ENCODE data around the gene OR6P1.

Gene OR6P1

GRCh38 chr1:158563853-158564252 is 6.5 kb downstream of the OR6P1 start:
- no peaks in the 10 kb centered on the region for H3K27me3 ChIP-seq (replicated peaks; ENCODE audit: insufficient read depth, low read length)
- H3K9me3 ChIP-seq (replicated peaks; ENCODE audit: insufficient read depth, low read length) = no peaks in the 10 kb centered on the region
- H3K4me2 ChIP-seq (ENCODE audit: low read depth, low read length) = no peak overlapping the region
- no peak overlapping the region for H3K9ac ChIP-seq (ENCODE audit: low read length)
- no peaks in the 10 kb centered on the region for H4K20me1 ChIP-seq (ENCODE audit: insufficient read depth, low read length)
- H3K79me2 ChIP-seq (ENCODE audit: low read length) = no peaks in the 10 kb centered on the region
- no peak overlapping the region for H3K4me3 ChIP-seq (ENCODE audit: low read length)
- H3K4me1 ChIP-seq (ENCODE audit: low read length) = no peaks in the 10 kb centered on the region
- no peak overlapping the region for H2AFZ ChIP-seq (ENCODE audit: low read length)
- no peaks in the 10 kb centered on the region for H3K9me2 ChIP-seq (replicated peaks; ENCODE audit: insufficient read depth, low read length)
- no peak overlapping the region for H3K27ac ChIP-seq (ENCODE audit: low read length)
- no peaks in the 10 kb centered on the region for H3K36me3 ChIP-seq (replicated peaks; ENCODE audit: insufficient read depth, low read length)
- H3F3A ChIP-seq (ENCODE audit: insufficient read depth, low read length) = no peaks in the 10 kb centered on the region
- no peak for DNase-seq
- TF ChIP-seq EZH2phosphoT487 (IDR thresholded peaks at IDR 0.05; ENCODE audit: low read length) (no peak), EZH2 (optimal IDR thresholded peaks at IDR 0.05; ENCODE audit: low read depth, low read length) (no peak), CTCF (IDR thresholded peaks at IDR 0.05; ENCODE audit: low read length) (no peak)

GRCh38 chr1:158559696-158560095 is 10.7 kb downstream of the OR6P1 start:
- DNase-seq = no peak
- no peak overlapping the region for H3K9ac ChIP-seq (ENCODE audit: low read length)
- no peak overlapping the region for H2AFZ ChIP-seq (ENCODE audit: low read length)
- H3K4me1 ChIP-seq (ENCODE audit: low read length) = no peaks in the 10 kb centered on the region
- H4K20me1 ChIP-seq (ENCODE audit: insufficient read depth, low read length) = no peaks in the 10 kb centered on the region
- no peaks in the 10 kb centered on the region for H3F3A ChIP-seq (ENCODE audit: insufficient read depth, low read length)
- H3K27me3 ChIP-seq (replicated peaks; ENCODE audit: insufficient read depth, low read length) = no peaks in the 10 kb centered on the region
- H3K36me3 ChIP-seq (replicated peaks; ENCODE audit: insufficient read depth, low read length) = no peaks in the 10 kb centered on the region
- H3K79me2 ChIP-seq (ENCODE audit: low read length) = no peaks in the 10 kb centered on the region
- H3K9me3 ChIP-seq (replicated peaks; ENCODE audit: insufficient read depth, low read length) = no peaks in the 10 kb centered on the region
- H3K4me3 ChIP-seq (ENCODE audit: low read length) = no peak overlapping the region
- no peak overlapping the region for H3K4me2 ChIP-seq (ENCODE audit: low read depth, low read length)
- H3K9me2 ChIP-seq (replicated peaks; ENCODE audit: insufficient read depth, low read length) = no peaks in the 10 kb centered on the region
- TF ChIP-seq EZH2phosphoT487 (IDR thresholded peaks at IDR 0.05; ENCODE audit: low read length) = no peak
- TF ChIP-seq EZH2 (optimal IDR thresholded peaks at IDR 0.05; ENCODE audit: low read depth, low read length) = no peak
- TF ChIP-seq CTCF (IDR thresholded peaks at IDR 0.05; ENCODE audit: low read length) = no peak
- no peak overlapping the region for H3K27ac ChIP-seq (ENCODE audit: low read length)

GRCh38 chr1:158554352-158554751 is 16.0 kb downstream of the OR6P1 start, which contains the start of gene OR6Y1:
Gene OR6Y1 (minus strand): TSS chr1:158554405. CDS start chr1:158548105, 6,300 bp downstream.
- Histone ChIP-seq H3K27me3 (replicated peaks; ENCODE audit: insufficient read depth, low read length) (no peaks in the 10 kb centered on the region), H3K79me2 (ENCODE audit: low read length) (no peaks in the 10 kb centered on the region), H3K4me3 (ENCODE audit: low read length) (no peak within 1 kb of the TSS), H3K27ac (ENCODE audit: low read length) (no peak within 1 kb of the TSS), H2AFZ (ENCODE audit: low read length) (no peak within 1 kb of the TSS), H3K4me2 (ENCODE audit: low read depth, low read length) (no peak within 1 kb of the TSS), H3K9me3 (replicated peaks; ENCODE audit: insufficient read depth, low read length) (no peaks in the 10 kb centered on the region), H3K4me1 (ENCODE audit: low read length) (no peaks in the 10 kb centered on the region), H3K9ac (ENCODE audit: low read length) (no peak within 1 kb of the TSS), H3K36me3 (replicated peaks; ENCODE audit: insufficient read depth, low read length) (no peaks in the 10 kb centered on the region), H3F3A (ENCODE audit: insufficient read depth, low read length) (no peaks in the 10 kb centered on the region), H4K20me1 (ENCODE audit: insufficient read depth, low read length) (no peaks in the 10 kb centered on the region), H3K9me2 (replicated peaks; ENCODE audit: insufficient read depth, low read length) (no peaks in the 10 kb centered on the region; the same call in 1 of the 2 replicates)
- no peak for DNase-seq
- TF ChIP-seq CTCF (IDR thresholded peaks at IDR 0.05; ENCODE audit: low read length) (no peak), EZH2phosphoT487 (IDR thresholded peaks at IDR 0.05; ENCODE audit: low read length) (no peak), EZH2 (optimal IDR thresholded peaks at IDR 0.05; ENCODE audit: low read depth, low read length) (no peak)

Data from MM.1S (cell line).